IPS-18c (cell line): ENCODE results near the gene MAF.

ENCODE experiments used
- H3K4me3 ChIP-seq: 2 replicates; pipeline ENCODE4 v1.7.0; 2013; ENCODE audit warnings: low read depth, mild to moderate bottlenecking, low read length, moderate library complexity; ENCODE audit not compliant: insufficient read depth
- H3K9me3 ChIP-seq: one replicate; pipeline ENCODE4 v1.6.1; 2013; ENCODE audit warnings: mild to moderate bottlenecking, low read length, moderate library complexity; ENCODE audit not compliant: control insufficient read depth, insufficient read depth

The MAF gene

DNA sequence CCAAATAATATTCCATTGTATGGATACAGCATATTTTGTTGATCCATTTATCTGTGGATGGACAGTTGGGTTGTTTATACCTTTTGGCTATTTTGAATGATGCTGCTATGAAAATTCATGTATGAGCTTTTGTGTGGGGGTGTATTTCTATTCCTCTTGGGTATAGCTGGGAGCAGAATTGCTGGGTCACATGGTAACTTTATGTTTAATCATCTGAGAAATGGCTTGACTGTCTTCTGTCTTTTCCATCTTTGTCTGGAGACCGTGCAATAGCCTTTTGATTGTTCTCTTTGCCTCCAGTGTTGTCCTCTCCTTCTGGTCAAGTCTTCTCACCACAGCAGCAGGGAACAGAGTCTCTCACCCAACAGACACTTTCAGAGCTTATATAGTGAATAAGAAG is 20.5 kb upstream of the MAF start:
- no peak overlapping the region for H3K4me3 ChIP-seq

DNA sequence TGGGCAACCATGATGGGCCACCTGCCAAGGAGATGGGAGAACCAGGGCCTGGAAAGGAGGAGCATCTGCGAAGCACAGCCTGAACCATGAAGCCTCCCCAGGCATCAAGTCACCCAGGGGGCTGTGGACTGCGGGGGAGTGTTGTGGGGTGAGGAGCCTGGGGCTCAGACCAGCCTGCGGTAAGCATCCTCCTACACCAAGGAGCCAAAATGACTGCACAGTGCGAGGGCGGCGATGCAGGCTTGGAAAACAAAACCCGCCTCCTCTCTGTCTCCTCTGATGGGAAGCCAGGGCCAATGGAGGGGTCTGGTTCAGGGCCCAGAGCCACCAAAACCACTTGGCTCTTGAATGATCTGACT is 18.1 kb upstream of the MAF start:
- no peak overlapping the region for H3K4me3 ChIP-seq
- H3K9me3 ChIP-seq = no peaks in the 10 kb centered on the region

More for the DNA sequence above, 20.5 kb upstream of the MAF start:
- H3K9me3 ChIP-seq = no peaks in the 10 kb centered on the region

DNA sequence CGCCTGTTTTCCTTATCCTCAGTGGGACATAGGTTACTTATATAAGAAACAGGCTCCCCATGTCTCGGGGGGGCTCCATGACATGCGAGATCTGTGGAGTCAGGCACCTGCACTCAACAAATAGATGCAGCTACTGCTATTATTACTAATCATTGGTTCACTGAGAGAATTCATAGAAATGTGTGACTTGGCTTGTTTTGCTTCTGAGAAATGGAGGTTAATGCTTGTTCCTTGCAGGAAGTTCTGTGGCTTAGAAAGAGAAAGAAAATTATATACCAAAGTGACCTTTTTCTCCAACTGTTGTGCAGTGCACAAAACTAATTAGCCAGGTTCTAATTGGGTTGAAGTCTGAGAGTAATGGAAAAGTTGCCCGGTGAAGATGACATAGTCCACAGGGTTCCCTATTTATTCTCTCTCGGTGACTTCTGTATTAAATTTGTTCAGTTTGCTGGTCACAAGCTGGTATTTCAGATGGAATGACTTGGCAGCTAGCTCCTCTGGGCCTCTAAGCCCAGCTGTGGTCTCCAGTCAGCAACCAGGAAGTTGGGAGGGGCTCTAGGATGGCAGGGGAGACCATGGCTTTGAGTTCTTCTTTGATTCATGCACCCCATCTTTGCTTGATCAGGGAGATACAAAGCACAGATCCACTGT is 17.6 kb upstream of the MAF start:
- Histone ChIP-seq H3K9me3 (no peaks in the 10 kb centered on the region), H3K4me3 (no peak overlapping the region)

DNA sequence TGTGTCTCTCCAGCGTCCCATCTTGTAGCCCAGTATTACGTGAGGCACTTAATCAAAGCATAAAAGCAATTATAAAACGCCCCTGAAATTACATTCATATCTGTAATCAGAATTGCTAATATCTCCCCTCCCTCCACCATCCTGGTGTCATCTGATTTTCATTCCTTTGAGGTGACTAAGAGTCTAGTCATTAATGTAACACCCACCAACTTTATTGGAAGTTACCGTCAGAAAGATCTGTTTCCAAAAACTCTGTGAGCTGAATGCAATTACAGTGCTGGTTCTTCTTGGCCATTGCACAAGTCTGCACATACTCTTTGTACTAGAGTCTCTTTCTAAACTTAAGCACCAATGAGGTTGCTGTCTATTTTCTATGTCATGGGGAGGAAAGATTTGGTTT is 12.5 kb upstream of the MAF start:
- H3K9me3 ChIP-seq = no peaks in the 10 kb centered on the region
- no peak overlapping the region for H3K4me3 ChIP-seq

DNA sequence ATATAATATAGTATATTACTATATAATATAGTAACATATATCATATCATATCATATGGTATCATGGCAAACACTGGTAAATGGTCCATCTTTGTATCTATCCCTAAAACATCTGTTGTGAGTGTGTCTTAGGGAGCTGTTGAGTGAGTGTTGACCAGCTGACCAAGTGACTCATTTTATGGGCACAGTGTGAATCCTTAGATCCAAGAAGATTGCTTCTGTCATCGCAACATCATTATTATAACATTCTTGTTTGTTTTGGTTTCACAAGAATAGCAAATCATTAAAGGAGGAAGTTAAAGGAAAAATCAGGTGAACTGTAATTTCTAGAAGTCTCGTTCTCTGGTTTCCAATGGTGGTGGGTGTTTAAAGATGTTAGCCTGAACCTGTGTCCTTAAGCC is 11.7 kb upstream of the MAF start:
- H3K9me3 ChIP-seq = no peaks in the 10 kb centered on the region
- H3K4me3 ChIP-seq = no peak overlapping the region

DNA sequence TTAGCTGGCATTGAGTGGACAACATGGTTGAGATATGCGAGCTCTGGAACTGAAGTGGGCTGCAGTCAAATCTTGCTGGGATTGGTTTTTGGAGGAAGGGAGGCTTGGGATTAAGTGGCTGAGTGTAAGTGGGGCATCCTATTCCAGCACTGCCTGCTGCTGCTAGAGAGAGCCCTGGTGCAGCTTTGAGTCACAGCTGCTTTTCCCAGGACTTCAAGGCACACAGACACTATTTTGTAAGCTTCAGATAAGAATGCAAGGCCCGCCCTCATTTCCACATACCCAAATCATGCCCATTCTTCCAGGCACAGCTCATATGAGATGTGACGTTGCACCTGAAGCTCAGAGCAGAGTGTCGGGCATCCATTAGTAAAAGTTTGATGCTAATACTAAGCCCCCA is 10.2 kb upstream of the MAF start:
- Histone ChIP-seq H3K4me3 (no peak overlapping the region), H3K9me3 (no peaks in the 10 kb centered on the region)

DNA sequence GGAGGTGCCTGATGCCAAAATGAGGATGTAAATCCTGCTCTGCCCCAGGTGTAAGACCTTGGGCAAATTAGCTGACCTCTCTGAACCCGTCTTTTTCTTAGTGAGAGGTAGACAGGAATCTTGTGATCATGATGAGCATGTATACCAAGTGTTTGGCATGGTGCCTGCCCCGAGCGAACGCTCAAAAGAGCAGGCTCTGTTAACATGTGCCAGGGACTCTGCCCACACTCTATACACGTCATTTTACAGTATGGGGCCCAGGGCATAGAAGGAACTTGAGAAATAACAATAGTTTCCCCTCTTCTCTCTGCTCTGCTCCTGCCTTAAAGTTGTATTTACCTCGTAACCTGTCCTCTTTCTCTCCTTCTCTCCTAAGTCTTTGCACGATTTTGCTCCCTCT is 9.3 kb upstream of the MAF start:
- Histone ChIP-seq H3K4me3 (no peak overlapping the region), H3K9me3 (no peaks in the 10 kb centered on the region)

DNA sequence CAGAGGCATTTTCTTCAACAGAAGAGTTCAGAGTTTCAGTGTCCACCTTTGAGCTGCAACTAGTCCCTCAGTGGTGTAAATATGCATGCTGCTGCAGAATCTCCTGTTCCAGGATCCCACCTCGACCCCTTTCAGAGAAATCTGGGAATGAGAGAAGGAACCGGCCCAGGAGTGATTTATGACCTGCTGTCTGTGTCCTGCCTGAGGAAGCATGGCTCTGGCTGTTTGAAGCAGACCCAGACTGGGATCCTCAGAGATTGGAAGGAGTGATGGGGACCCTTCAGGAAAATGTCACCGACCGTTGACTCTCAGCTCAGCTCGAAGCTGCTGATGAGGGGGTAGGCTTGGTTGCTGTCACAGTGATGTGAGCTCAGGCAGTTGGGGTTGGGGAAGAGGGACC is 8.4 kb upstream of the MAF start:
- Histone ChIP-seq H3K9me3 (no peaks in the 10 kb centered on the region), H3K4me3 (no peak overlapping the region)

DNA sequence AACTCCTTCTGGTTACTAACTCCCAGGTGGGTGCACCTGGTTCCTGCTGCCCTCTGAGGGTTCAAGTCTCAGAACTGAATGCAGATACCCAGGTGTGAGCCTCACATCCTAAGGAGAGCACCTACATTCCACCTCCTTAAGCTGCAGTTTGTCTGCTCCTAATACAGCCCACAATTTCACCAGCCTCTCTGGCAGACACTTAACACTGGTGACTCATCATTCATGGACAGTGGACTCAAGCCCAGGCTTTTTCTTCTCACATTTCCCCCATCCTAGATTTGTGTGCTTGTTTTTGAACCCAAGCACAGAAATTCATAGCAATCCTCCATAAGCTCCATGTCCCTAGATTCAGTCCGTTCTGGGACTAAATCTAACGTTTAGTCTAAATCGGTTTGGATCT is 7.0 kb upstream of the MAF start:
- Histone ChIP-seq H3K9me3 (no peaks in the 10 kb centered on the region), H3K4me3 (no peak overlapping the region)

DNA sequence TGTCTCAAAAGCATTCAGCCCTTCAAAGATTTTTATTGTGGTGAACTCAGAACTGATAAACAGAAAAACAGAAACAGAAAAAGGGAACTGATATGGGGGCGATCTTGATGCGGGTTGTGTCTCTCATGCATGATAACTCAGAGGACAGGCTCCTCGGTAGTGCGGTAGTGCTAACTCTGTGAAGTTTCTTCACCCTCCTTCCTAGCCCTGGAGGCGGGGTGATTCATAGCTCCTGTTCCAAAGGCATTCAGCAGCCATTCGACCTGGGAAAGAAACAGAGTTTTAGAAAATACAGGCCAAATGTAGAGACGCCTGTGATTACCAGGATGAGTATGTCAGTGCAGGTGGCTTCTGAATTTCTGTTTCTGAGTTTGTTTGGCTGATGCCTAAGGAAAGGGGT is 5.5 kb upstream of the MAF start:
- Histone ChIP-seq H3K4me3 (no peak overlapping the region), H3K9me3 (peaks cover 2% of the 10 kb centered on the region)

DNA sequence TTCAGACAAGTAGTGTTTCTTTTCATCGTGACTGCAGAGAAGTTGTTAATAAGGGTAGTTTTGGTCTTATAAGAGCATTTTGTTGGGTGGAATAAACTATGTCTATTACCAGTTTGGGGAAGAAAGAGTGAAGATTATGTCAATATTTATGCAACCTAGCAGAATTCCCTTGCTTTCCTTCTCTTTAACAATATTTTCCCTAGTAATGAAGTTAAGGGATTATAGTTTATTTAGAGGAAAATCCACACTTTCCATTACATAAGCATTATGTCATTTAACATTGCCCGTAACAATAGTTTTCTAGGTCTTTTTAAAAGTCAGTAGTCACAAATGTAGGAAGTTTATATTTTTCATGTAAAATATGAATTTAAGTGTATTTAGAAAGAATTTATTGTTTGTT is 2.5 kb upstream of the MAF start:
- Histone ChIP-seq H3K9me3 (peaks cover 2% of the 10 kb centered on the region), H3K4me3 (no peak overlapping the region)

DNA sequence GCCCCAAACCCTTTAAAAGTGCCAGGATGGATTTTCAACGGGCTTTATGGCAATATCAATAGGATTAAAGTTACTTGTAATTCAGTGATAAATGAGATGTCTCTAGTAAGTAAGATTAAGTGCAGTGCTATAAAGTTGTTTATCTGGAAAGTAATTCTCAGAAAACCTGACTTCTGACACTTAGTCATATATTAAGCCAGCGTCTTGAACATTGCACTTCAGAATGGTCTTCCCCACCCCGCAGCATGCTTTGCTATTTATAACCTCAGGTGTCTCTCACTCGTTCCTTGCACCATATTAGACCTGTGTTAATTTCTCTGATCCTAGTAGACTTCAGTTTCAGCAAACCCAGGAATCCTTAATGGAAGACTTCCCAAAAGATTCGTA is 2.1 kb upstream of the MAF start:
- Histone ChIP-seq H3K9me3 (peaks cover 2% of the 10 kb centered on the region), H3K4me3 (no peak overlapping the region)

DNA sequence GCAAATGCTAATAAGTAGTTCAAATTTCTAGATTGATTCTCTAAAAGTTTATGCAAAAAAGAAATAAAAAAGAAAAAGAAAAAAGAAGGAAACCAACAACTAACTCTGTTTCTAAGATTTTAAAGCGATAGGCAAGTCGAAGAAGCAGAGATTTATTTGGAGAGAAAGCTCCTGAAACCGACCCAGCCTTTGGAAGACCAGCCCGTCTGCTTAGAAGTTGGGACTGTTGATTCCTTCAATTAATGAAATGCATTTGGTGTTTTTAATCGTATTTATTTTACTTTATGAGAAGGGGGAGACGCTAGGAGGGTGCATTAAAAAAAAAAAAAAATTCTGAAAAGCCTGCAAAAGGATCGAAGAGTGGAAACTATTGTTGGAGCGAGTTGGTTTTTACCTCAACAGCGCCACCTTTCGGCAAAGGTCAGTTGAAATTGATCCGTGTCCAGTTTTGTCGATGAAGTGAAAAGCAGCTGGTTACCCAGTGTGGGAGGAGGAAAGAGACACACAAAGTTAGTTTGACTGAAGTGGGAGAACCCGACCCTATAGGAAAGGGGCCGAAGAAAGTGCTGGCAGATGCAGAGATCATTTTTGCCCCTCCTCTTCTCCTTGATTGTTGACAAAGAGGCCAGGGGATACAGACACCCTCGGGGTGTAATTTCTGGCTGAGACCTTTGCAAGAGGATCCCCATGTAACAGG is 1.5 kb upstream of the MAF start:
- Histone ChIP-seq H3K9me3 (peaks cover 2% of the 10 kb centered on the region), H3K4me3 (peak overlapping the region; percentile 51)

DNA sequence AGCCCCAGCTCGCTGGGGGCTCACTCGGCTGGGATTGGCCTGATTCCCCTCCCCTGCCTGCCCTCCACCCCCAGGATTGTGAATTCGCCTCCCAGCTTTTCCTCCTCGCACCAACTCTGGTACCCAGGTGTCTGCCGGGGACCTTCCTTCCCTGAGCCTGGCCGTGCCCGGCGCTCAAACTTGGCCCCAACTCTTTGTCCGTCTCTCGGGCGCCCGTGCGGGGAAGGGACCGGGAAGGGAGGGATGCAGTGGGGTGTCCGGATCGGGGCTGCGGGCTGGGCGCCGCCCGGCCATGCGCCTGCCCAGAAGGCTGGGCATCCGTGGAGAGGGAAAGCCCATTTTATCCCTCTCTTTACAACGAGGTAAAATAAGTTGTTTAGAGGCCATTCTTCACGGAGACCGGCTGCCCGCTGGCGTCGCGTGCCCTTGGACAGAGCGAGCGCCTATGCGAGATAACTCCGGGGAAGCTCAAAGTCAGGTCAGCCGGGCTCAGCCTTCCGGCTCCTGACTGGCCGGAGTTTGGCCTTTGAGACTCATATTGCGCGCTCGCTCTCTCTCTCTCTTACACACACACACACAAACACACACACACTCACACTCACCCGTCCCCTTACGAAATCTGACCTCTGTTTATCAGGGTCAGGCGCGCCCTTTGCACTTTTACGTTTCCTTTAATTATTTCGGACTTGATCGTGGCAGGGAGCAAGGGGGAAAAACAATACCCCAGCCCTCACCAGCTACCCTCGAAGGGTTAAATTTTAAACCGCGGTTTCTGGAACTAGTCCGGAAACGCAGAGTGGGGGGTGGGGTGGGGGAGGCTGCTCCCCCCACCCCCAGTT is 774 bp upstream of the MAF start:
- Histone ChIP-seq H3K4me3 (peak overlapping the region; percentile 51), H3K9me3 (peaks cover 2% of the 10 kb centered on the region)

DNA sequence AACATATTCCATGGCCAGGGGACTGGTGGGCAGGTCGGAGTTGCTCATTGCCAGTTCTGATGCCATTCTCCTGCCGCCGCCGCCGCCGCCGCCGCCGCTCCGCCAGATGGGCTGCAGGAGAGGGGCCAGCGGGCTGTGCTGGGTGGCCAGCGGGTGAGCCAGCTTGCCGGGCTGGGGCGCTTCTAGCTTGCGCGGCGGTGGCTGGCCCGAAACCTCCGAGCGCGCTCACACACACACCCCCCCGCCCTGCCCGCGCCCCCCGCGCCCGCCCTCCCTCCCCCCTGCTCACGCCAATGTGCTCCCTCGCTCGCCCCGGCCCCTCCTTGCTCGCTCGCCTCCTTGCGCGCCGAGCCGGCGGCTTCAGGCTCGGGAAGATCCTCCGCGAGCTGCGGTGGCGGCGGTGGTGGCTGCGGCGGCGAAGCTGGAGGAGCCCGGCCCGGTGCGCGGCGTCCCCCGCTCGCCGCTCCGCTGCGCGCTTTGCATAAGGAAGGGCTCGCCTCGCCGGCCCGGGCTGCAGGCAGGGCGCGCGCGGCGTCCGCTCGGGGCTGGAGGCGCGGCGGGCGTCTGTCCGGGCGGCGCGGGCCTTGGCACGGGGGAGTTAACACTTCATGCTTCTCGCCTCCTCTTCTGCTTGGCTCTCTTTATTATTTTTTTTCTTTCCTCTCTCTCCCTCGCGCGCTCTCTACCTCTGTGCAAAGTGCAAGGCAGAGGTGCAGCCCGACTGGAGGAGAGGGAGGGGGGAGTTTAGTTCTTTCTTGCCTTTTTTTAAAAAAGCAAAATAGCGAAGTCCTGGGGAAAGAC is 500 bp downstream of the MAF start:
- Histone ChIP-seq H3K4me3 (peak overlapping the region; percentile 73), H3K9me3 (peaks cover 2% of the 10 kb centered on the region)

DNA sequence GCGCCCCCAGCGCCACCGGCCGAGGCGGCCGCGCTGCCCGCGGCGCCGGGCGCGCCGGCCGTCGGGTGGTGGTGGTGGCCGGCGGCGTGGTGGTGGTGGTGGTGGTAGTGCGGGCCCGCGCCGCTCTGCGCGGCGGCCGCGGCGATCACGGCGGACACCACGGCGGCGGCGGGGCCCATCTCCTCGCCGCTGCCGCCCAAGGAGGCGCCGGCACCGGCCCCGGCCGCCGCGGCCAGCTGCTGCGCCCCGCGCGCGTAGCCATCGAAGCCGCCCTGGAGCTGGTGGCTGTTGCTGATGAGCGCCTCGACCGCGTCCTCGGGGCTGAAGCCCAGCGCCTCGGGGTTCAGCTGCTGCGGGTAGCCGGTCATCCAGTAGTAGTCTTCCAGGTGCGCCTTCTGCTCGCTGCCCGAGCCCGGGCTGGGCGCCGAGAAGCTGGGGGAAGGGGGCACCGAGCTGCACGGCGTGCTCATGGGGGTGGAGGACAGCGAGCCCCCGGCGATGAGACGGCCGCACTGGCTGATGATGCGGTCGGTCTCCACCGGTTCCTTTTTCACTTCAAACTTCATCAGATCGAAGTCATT is 1.2 kb downstream of the MAF start:
- Histone ChIP-seq H3K9me3 (peaks cover 2% of the 10 kb centered on the region), H3K4me3 (peak overlapping the region; percentile 73)
